CD4-positive, alpha-beta T cell treated with Interferon alpha-2 for 1 hour (primary cell): ENCODE data around the gene MLPH.

Experiments
- DNase-seq, 2 donors: peaks; one replicate each; pipeline ENCODE4 v3.0.0-alpha.2; 2020 to 2022

Gene MLPH

DNA sequence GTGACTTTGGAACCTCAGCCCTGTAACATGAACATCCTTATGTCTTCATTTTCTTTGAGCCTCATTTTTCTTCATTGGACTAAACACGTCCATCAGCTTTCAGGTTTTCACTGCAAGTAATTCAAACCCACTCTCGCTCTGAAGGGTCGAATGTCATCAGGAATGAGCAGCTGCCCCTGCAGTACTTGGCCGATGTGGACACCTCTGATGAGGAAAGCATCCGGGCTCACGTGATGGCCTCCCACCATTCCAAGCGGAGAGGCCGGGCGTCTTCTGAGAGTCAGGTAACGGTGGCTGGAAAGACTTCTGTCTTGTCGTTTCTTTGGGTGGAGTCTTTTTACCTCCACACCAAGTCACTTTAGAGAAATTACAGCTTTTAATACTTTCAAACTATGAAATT is 40.2 kb downstream of the MLPH start:
- no peak for DNase-seq

DNA sequence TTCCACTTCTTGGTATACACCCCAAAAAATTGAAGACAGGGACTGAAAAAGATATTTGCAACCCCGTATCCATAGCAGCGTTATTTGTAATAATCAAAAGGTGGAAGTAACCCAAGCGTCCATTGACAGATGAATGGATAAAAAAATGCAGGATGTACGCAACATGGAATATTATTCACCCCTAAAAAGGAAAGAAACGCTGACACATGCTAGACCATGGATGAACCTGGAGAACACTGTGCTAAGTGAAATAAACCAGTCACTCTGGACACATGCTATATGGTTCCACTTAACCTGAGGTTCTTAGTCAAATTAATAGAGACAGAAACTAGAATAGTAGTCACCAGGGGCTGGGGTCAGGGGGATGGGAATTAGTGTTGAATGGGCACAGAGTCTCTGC is 40.7 kb downstream of the MLPH start:
- no peak for DNase-seq

DNA sequence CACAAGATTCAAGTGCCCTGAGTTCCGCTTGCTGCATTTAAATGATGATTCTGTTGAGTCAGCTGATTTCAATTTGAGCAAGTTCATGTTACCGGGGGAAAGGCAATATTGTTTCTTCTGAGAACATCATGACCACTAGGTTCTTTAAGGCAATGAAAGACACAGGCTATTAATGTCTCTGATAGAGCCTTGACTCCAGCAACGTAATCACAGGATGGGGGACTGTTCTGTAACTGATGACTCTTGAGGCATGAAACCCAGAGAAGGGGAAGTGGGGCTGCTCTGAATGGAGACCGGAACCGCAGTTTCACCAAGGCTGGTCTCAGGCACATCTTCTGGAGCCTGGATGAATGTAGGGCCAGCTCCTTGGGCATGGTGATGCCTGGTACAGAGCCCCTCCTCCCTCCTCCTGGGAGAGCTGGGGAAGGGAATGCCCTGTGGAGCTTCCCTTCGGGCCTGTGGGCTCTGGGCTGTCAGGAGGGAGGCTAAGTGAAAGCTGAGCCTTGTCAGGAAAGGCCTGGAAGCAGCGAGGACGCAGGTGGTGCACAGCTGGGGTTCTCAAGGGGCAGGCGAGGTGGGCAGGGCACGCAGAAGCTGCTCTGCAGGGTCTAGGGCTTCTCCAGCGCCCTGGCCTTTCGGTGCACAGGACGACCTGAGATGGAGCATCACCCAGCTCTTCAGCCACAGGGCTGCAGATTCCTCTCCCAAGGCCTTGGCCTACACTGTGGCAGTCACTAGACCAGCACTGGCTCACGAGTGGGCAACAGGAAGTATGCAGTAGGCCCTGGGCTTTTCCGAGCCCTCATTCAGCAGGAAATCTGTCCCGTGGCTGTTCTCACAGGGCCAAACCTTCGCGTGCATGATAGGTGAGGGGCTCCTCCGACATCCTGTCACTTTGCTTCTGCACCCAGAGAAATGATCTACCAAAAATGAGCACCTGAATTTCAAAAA is 42.7 kb downstream of the MLPH start:
- DNase-seq, result no peak

DNA sequence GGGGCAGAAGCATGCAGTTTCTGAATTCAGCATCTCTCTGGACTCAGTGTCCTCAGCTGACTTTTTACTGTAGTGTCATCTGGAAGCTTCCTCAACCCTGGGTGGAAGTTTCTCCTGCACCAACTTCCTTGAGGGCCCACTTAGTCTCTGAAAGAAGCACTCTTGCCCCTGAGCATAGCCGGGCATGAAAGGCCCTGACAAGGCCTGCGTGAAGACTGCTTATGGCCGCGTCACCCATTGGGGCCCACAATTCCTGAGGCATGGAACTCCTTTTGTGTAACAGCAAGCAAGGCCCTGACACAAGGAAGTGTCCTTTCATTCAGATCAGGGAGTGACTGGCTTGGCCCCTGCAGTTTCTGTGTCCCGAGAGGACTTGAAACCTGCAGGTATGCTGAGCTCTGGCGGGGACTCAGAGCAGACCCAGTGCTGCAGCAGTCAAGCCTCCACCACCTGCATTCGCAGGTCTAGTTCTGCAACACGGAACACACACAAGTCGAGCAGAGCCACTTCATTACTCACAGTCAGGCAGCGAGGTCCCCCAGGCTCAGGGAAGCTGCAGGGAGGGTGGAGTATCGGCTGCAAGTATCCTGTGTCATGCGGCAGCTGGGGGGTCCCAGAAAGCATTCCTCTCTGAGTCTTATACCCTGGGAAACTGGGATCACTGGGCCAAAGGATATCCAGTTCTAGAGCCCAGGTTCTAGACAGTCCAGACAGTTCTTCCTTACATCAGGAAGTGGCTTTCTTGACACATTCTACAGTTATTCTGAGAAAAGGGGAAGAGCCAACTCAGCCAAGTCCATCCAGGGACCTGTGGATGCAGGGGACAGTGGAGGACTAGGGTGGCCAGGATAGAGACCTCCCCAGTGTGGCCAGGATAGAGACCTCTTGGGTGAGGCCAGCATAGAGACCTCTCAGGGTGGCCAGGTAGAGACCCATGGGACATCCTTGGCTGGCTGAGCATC is 43.7 kb downstream of the MLPH start:
- DNase-seq, result no peak

DNA sequence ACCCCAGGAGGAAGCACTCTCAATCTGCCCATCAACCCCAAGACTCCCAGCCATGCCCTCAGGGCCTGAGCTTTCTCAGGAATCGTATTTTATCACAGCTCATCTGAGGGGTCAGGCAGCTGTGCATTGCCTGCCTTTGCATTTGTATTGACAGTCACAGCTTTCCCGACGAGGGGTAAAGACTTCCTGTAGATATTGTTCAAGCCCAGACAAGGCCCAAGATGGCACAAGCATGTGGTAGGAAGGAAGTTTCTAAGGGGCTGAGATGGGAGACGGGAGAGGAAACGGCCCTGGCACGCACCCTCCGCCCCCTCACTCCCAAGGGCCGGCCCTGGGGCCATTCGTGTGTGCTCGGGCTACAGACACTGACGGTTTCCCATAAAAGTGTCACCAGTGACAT is 45.1 kb downstream of the MLPH start:
- DNase-seq, result no peak

DNA sequence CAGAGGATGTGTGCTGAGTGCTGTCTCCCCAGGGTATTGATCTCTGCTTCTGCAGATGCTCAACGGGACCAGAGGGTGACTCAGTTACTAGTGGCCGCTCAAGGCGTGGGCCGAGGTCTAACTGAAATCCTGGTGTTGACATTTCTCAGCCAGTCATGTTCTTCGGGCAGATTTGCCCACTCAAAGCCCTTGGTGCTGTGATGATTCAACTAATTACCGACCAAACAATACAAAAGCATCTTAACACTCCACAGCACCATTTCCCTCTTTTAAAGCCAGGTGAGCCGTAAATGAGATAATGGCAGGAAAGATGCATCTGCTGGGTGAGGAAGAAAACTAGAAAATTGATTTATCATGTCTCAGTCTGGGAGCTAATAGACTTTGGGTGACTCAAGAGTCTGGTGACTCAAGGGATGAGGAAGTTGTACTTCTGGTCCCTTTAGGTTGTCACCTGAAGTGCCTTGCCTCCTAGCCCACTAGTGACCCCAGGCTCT is 46.7 kb downstream of the MLPH start:
- no peak for DNase-seq

DNA sequence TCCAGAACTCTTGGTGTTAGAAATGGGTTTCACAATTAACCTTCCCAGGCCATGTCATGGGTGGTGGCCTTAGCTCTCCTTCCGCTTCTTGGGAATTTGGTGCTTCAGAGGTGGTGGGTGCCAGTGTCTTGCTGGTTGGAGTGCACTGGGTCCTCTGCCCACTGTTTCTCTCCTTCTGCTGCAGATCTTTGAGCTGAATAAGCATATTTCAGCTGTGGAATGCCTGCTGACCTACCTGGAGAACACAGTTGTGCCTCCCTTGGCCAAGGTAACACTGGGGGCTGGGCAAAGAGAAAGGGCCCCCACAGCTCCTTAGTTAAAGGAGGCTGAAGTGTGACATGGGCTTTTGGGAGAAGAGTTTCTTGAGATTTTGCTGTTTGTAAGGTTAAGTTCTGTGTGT is 47.3 kb downstream of the MLPH start:
- DNase-seq, result no peak

DNA sequence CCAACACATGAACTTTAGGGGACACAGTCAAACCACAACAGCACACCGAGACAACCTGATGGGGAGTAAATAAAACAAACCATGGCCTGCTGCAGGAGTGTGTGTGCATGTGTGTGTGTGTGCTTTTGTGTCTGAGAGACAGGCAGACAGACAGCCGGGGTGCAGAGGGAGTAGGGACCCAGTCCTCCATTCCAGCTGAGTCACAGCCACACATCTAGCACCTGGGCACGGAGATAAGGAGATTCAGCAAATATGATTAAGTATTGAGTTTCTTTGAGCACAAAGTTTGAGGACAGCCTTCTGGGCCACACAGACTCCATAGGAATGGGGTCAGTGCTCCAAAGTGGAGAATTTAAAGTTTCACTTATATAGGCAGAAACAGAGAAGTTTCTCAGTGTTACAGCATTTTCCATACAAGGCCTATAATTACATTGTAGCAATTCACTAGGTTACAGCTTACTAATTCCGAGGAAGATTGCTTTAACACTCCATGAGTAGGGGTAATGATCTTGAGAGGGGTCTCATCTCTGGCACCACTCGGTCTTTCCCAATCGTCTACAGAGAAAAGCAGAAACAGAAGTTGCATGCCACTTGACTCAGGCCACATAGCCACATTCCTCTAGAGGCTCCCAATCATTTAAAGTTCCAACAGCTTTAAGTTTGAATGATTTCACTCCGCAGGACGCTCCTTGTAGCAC is 48.5 kb downstream of the MLPH start:
- DNase-seq, result no peak

DNA sequence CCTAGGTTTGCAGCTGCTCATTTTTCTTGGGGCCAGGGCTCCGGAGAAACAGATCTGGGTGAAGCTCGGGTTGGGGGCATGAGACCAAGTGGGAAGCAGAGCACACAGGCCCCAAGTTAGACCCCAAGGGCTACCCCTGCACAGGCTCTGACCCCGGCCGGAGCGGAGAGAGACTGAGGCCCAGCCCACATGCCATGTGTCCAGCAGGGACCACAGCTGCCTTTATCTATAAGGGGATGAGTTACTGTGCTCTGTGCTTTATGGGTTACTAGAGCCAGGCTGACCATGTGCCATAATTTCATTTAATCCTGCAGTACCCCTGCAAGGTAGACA is 49.0 kb downstream of the MLPH start:
- no peak for DNase-seq

DNA sequence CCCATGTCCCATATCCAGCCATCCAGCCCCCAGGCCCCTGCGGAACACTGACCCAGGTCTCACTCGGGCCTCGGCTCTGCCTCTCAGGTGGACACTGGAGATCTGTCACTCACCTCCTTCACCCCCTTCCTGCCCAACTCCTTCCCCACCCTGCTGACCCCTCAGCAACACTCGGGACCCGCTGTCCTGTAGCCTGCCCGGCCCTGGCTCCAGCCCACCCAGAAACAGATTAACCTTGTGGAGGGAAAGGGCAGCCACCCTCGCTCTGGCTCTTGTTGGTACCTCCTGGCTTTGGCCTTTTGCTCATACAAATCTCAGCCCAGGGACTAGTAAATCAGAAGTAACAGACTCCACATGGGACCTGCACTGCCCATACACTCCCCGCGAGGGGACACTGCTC is 49.6 kb downstream of the MLPH start:
- DNase-seq, result no peak

DNA sequence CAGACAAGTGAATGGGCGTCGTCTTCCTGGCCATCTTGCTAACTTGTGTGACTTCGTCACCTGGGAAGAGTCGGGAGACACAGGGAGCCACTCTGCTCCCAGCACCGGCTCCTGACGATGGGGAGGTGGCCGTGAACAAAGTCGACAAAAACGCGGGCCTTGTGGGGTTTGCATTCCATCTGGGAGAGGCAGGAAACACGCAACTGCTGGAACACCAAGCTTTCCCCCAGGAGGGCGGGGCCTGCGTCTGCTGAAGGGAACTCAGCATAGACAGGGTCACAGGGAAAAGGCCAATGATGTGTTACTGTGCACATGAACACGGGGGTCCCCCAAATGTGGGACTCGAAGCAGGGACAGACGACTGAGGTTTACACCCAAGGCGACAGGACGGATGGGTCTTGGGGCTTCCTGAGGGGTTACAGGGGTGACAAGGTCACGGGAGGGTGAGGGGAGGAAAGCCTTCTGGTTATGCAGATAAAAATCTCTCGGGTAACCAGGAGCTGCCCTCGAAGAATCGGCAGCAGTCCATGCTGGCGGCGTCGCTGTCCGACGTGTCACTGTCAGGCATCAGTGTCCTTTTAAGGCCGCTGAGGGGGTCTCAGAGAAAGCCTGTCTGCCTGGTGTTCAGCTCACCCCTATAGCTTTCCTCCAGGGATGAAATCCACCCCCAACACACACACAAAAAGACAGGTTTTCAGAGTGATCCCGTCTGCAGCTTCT is 51.1 kb downstream of the MLPH start:
- DNase-seq, result no peak

DNA sequence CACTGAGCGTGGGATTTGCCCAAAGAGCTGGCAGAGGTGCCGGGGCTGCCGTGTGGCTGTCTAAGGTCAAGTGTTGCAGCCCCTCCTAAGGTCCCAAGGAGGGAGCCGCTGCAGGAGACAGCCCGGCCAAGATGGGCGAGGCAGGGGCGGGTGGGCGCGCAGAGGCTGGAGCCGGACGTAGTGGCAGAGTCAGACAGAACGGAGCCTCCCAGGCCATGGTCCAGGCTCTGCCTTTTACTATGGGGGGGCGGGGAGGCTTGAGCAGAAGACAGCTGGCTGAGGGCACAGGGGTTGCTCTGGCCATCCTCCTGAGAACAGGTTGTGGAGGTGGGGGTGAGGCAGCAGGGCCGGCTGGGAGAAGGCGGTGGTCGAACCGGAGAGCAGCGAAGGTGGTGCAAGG is 51.9 kb downstream of the MLPH start:
- no peak for DNase-seq

DNA sequence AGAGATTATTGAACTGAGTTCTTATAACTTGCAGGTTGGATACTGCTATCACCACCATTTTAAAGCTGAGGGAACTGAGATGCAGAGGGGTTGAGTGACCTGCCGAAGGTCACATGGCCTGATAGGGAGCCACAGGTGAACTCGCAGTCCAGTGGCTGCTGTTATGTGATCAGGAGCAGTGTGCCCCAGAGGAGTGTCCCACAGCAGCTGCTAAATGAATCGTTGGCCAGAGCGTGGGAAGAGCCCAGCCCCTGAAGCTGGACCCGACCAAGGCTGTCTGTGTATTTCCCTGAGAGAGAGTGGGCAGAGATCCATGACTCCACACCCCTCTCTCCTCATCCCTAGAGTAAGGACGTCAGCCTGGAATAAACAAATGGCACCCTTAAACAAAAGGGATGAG is 52.6 kb downstream of the MLPH start:
- no peak for DNase-seq

DNA sequence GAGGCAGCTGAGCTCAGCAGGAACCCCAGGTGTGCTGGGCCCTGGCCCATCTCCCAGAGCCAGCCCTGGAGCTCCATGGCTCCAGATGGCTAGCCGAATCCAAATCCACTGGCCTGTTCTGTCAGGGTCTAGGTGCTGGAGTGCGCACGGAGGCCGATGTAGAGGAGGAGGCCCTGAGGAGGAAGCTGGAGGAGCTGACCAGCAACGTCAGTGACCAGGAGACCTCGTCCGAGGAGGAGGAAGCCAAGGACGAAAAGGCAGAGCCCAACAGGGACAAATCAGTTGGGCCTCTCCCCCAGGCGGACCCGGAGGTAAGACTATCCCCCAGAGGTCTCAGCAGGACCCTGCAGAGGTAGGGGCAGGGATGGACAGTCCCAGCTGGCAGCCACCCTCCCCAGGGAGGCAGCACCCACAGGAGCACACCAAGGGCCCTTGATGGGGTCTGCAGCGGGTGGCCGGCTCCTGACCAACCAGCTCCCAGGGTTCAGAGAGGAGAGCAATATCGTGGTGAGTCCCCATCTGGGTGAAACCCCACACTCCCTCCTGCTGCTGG is 53.2 kb downstream of the MLPH start:
- no peak for DNase-seq

DNA sequence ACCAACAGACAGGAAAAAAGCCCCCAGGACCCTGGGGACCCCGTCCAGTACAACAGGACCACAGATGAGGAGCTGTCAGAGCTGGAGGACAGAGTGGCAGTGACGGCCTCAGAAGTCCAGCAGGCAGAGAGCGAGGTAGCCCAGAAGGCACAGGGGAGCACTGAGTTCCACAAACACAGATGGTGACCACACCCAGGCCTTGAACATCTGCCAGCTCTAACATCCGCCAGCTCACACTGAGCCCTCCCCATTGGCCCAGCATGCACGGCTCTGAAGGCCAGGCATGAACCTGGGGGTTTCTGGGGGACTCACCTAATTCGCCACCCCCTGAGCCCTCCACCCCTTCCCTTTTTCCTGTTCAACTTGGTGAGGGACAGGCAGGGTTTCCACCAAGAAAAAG is 53.8 kb downstream of the MLPH start:
- DNase-seq, result no peak

DNA sequence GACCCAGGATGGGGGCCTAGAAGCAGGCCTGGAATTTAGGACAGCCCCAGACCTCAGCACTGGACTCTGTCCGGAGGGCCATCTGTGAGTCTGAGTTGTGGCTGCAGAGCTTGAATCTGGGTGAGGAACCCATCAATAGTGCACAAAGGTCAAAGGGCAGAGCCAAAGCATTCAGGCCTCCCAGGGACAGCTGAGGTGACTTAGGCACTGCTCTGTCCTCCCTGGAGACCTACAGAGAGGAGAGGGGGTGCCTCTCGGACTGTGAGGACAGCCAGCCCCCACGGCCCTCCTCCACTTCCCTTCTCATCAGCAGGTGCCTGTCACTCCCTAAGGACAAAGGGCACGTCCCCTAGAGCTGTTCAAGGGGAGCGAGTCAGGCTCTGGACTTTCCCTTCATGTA is 54.2 kb downstream of the MLPH start:
- no peak for DNase-seq

DNA sequence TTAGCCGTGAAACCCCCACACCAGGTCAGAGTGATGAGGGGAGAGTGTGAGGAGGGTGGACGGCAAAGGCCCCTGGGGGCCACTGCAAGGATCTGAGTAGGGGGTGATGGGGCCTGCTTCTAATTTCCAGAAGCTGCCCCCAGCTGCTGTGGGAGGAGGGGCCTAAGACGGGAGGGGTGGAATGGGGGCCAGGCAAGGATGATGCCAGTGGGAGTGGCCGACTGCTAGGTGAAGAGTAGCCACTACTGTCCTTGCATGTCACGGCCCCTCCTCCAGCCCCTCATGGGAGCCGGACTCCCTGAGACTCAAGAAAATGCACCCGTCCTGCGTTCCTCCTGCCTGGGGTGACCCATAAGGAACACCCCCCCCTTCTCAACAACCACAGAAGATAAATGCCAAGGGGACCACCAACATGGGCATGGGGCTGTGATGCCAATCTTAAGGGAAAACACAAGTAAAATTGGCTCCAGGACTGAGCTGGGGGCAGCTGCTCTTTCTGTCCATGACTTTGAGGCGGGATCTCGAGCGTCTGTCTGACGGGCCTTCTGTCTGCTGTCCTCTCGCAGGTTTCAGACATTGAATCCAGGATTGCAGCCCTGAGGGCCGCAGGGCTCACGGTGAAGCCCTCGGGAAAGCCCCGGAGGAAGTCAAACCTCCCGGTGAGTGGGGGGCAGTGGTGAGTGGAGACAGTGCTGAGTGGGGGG is 55.1 kb downstream of the MLPH start:
- DNase-seq, result no peak

DNA sequence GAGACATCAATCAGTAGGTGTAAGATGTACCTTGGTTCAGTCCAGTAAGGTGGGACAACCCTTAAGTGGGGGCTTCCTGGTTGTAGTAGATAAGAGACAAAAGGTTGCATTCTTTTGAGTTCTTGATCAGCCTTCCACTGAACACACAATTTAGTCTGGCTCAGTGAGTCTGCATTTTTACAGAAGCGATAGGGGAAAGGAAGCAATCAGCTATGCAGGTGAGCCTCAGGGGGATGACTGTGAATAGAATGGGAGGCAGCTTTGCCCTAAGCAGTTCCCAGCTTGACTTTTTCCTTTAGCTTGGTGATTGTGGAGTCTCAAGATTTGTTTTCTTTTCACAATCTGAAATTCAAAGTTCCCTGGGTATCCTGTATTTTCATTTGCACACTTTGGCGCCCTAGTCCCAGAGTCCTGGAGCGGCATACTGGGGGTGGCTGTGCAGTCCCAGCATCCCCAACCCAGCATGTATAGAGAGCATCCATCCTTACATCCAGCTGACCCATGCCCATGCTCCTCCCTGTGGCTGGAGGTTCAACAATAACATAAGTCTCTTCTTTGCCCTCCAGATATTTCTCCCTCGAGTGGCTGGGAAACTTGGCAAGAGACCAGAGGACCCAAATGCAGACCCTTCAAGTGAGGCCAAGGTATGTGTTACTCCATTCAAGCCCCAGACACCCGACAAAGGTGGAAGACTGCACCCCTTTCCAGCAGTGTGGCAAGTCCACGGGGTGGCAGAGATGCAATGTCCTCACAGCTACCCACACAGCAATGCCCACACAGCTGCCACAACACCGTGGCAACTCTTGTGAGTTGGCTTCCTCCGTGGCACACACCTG is 59.2 kb downstream of the MLPH start:
- no peak for DNase-seq

DNA sequence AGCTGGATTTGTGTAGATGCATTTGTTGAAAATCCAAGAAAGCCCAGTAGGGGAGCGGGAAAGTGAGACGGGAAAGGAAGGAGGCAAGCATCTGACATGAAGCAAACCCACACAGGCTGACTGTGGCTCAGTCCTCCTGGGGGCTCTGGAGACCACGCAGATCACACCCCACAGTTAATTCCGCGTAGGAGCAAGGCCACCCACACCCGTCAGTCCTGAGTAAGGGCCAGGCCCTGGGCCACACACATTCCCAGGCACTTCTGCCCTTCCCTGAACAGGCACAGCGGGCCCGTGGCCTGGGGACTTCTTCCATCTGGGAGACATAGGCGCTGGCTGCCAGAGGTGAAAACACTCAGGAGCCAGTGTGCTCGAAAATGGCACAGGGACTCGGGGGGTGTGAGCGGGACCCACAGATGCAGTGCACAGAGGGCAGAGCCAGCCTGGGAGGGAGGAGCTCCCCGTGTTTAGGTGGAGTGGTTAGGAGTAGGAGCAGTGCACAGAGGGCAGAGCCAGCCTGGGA is 59.9 kb downstream of the MLPH start:
- DNase-seq, result no peak

DNA sequence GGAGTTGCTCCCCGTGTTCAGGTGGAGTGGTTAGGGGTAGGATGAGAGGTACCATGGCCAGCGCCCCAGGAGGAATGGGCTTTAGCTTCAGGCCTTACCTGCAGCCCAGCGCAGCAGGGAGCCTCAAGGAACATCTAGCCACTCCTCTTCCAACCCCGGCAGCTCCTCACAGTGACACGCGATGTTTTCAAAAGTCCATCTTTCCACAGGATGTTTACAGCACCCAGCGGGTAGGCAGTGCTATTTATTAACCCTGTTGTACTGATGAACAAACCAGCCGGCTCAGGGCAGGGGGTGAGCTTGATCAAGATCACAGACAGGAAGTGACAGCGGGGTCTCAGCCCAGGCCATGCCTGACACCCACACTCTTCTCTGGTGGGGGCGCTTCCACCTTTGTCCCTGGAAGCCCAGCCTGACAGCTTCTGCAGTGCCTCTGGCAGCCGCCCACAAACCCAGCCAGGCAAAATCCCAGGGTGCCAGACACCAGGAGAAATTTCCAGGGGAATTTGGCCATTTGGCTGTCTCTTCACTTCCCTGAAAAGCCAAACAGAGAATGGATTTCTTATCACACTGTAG is 60.9 kb downstream of the MLPH start:
- no peak for DNase-seq
